Measurements from ENCODE around the gene CXXC4. TPM values are rescaled to one million over a fixed set of nuclear protein-coding genes. Genes with fewer than 3 reads are reported as not detected.

CXXC4 gene
- total RNA-seq, 1 experiment from 2014 or later = 4.6 TPM

DNA sequence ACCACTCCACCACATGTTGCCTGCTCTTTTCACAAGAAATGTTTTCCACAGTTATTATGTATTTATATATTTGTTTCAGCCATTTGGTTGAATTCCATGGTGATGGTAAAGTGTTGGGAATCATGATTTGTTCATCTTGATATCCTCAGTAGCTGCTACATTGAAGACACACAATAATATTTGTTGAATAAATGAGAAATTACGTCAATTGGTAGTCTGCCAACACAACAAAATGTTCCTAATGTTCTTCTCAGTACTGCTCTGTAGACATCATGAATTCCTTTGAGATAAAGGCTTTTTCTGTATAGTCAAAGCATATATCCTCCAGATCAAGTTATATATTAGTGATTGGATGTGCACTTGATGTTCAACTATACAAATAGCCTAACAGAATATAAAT is 29.5 kb downstream of the CXXC4 start:
- Histone ChIP-seq H3K27me3 (no peaks in the 10 kb centered on the region), H3K36me3 (no peaks in the 10 kb centered on the region), H3K9me3 (replicated peaks) (no peaks in the 10 kb centered on the region), H3K27ac (no peak overlapping the region), H3K4me3 (no peak overlapping the region), H3K4me1 (no peaks in the 10 kb centered on the region)
- DNase-seq = no peak

DNA sequence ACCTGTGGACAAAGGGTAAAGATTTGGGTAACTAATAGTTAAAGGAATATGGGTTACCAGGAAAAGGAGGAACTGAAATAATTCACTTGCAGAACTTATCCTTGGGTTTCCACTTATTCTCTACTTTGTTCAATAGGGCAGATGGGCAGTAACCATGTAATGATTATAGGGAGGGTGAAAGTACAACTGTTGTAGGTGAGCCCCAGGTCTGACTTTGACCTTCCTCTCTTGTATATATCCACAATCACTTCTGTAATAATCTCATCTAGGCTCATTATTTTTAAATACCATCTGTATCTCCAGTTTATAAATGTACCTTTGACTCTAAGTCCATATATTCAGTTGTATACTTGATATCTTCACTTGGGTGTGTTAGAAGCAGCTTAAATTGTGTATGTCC is 32.1 kb downstream of the CXXC4 start:
- Histone ChIP-seq H3K36me3 (no peaks in the 10 kb centered on the region), H3K4me3 (no peak overlapping the region), H3K27ac (no peak overlapping the region), H3K27me3 (no peaks in the 10 kb centered on the region), H3K4me1 (no peaks in the 10 kb centered on the region), H3K9me3 (replicated peaks) (no peaks in the 10 kb centered on the region)
- DNase-seq = no peak

DNA sequence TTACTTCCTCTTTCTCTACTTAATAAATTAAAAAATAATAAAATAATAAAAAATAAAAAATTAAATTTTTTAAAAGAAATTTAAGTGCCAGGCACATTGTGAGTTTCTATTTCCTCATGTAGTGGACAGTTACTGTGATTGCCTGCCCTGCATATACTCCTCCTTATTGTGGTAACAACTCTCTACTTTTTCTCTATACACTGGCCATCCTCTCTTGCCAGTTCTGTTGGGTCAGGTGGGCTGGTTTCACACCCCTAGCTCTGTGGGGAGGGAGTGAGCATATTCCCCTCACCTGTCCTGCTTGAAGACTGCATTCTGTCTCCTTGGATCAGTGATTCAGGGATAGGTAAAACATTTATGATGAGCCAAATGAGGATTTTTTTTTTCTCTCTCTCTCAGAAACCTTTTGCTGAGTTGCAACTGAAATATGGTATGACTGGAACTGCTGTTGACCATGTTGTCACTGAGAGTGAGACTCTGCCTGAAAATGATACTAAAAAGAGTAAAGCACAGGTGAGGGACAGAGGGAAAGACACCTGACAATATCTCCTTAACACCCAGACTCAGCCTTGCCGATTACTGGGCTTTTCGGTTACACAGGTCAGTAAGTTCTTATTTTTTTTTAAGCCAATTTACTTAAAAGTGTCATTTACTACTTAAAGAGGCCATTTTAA is 37.2 kb downstream of the CXXC4 start:
- Histone ChIP-seq H3K9me3 (replicated peaks) (no peaks in the 10 kb centered on the region), H3K36me3 (no peaks in the 10 kb centered on the region), H3K4me1 (no peaks in the 10 kb centered on the region), H3K27me3 (no peaks in the 10 kb centered on the region), H3K27ac (no peak overlapping the region), H3K4me3 (no peak overlapping the region)
- DNase-seq = no peak

DNA sequence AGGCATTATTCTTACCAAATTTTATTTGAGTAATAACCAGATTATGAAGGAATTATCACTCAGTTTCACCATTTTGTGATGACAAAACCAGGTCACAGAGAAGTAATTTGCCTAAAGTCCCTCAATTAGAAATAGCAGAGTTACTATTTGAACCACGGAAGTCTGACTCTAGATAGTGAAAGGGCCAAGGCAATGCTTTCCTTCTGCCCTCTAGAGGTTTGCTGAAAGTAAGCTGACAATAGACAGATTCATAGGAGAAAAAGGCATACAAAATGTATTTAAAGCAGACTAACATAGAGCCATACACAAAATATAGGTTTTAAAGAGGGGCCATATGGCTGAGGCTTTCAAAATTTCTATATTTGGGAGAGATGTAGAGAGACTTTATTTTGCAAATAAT is 43.1 kb downstream of the CXXC4 start:
- H3K9me3 ChIP-seq (replicated peaks) = no peaks in the 10 kb centered on the region
- H3K27me3 ChIP-seq = no peaks in the 10 kb centered on the region
- DNase-seq = peak in 1 of 2 experiments; percentile 32
- no peaks in the 10 kb centered on the region for H3K36me3 ChIP-seq
- peaks cover 11% of the 10 kb centered on the region for H3K4me1 ChIP-seq
- no peak overlapping the region for H3K27ac ChIP-seq
- no peak overlapping the region for H3K4me3 ChIP-seq

DNA sequence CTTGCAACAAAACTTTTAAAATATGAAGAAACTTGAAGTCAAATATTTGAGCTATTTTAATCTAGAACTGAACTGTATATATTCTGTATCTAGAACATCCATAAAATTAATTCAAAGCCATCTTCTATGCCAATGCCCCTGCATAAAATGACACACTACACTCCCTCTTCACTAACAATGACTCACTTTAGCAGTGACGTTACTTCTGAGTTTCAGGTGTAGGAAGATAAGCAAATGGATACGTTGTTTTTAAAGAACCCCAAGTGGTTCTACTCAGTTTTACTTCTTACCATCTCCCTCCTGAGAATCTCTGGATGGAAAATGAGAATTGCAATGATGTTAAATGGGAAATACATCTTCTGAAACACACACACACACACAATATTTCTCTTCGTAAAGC is 45.2 kb downstream of the CXXC4 start:
- H3K27me3 ChIP-seq = no peaks in the 10 kb centered on the region
- H3K36me3 ChIP-seq = no peaks in the 10 kb centered on the region
- no peak for DNase-seq

GRCh38 chr4:104447294-104447693 is 47.4 kb downstream of the CXXC4 start:
- Histone ChIP-seq H3K27ac (peak overlapping the region; percentile 57), H3K4me1 (peaks cover 19% of the 10 kb centered on the region), H3K9me3 (replicated peaks) (no peaks in the 10 kb centered on the region), H3K27me3 (no peaks in the 10 kb centered on the region), H3K4me3 (peak overlapping the region; percentile 41), H3K36me3 (no peaks in the 10 kb centered on the region)
- peak; percentile 24 to 47 for DNase-seq

More for the DNA sequence above, 45.2 kb downstream of the CXXC4 start:
- Histone ChIP-seq H3K27ac (no peak overlapping the region), H3K4me1 (peaks cover 19% of the 10 kb centered on the region), H3K4me3 (no peak overlapping the region), H3K9me3 (replicated peaks) (no peaks in the 10 kb centered on the region)

DNA sequence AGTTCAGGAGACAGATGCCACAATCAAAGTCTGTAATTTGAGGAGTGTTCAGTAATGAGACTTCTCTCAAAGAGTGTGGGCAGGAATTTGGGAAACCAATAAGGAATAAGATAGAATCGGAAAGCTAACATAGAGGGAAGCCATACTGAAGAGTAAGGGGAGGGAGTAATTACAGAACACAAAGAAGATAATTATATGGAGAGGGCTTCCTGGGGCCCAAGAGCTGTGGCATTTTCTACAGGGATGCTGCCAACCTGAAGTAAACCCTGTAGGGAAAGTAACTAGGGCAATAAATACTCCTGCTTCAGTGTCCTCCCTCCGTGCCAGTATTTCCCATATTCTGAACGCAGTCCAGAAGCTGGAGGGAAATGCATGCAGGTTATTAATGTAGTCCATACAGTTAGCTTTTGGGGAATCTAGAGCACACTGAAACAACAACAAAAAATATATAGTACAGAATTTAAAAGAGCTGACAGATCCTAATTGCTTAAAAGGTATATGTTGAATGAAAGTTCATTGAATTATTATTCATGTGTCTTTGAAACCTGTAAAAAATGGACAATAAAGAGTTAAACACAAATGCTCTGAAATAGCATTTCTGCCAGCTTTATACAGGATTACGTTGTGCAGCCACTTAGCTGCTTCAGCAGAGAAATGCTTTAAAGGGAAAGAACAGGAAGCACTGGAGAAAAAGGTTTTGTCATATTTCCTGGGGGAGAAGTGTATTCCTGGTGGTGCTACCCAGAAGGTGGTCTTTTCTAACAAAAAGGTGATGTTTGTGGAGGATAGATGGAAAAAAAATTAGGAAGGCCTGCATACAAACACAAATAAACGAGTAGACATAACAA is 48.0 kb downstream of the CXXC4 start:
- Histone ChIP-seq H3K36me3 (no peaks in the 10 kb centered on the region), H3K9me3 (replicated peaks) (no peaks in the 10 kb centered on the region), H3K27ac (peak overlapping the region; percentile 57), H3K4me3 (peak overlapping the region; percentile 41), H3K27me3 (no peaks in the 10 kb centered on the region), H3K4me1 (peaks cover 19% of the 10 kb centered on the region)
- DNase-seq = peak; percentile 13 to 73

- DNase-seq = no peak
- no peaks in the 10 kb centered on the region for H3K27me3 ChIP-seq
- H3K4me3 ChIP-seq = no peak overlapping the region
- H3K36me3 ChIP-seq = no peaks in the 10 kb centered on the region
- H3K4me1 ChIP-seq = peaks cover 19% of the 10 kb centered on the region
- no peaks in the 10 kb centered on the region for H3K9me3 ChIP-seq (replicated peaks)
- no peak overlapping the region for H3K27ac ChIP-seq
These were observed 50.0 kb downstream of the CXXC4 start for GRCh38 chr4:104444685-104445084.

DNA sequence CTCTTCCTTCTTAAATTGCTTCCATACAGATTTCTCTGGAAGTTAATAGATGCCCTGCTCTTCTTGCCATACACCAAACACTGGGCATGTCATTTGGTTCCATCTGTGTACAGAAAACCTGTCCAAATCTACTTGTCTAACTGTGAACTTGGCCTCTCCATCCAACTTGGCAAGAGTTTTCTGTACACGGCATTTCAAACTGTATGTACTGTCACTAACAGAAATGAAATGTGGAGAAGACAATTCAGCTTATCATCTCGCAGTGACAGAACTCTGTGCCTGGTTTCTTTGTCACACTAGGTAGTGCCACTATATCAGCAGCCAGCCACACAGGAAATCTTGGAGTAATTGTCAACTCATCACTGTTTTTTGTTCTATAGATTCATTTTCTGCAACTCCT is 58.2 kb downstream of the CXXC4 start:
- Histone ChIP-seq H3K9me3 (replicated peaks) (no peaks in the 10 kb centered on the region), H3K4me3 (no peak overlapping the region), H3K4me1 (no peaks in the 10 kb centered on the region), H3K27ac (no peak overlapping the region), H3K27me3 (no peaks in the 10 kb centered on the region), H3K36me3 (no peaks in the 10 kb centered on the region)
- no peak for DNase-seq

- no peaks in the 10 kb centered on the region for H3K9me3 ChIP-seq (replicated peaks)
- H3K27ac ChIP-seq = no peak overlapping the region
- H3K4me1 ChIP-seq = 0 out of 2 replicates have a peak, but pooled peaks cover 3% of the 10 kb centered on the region
- no peaks in the 10 kb centered on the region for H3K27me3 ChIP-seq
- DNase-seq = peak in 1 of 2 experiments; percentile 22
- H3K4me3 ChIP-seq = no peak overlapping the region
- H3K36me3 ChIP-seq = no peaks in the 10 kb centered on the region
These were observed 65.4 kb downstream of the CXXC4 start for GRCh38 chr4:104429150-104429741.

DNA sequence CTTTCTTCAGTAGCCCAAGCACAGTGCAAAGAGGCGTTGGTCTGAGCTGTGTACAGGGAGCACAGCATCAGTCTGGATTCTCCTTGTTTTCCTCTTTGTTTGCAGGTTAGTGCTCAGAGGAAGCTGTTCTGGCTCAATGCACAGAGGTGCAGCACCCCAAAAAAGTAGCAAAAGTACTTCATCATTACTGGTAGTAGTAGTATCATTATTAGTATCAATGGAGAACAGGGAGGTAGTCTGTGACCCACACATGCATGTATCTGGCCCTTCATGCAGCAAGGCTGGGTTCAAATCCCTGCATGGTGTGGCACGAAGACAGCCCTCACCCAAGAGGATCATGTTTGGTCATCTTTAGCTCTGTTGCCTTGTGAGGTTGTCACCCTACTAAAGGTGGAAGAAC is 68.7 kb downstream of the CXXC4 start:
- Histone ChIP-seq H3K4me3 (no peak overlapping the region), H3K27me3 (no peaks in the 10 kb centered on the region), H3K9me3 (replicated peaks) (no peaks in the 10 kb centered on the region), H3K27ac (no peak overlapping the region), H3K36me3 (no peaks in the 10 kb centered on the region), H3K4me1 (peaks cover 5% of the 10 kb centered on the region; the same call in 1 of the 2 replicates)
- no peak for DNase-seq

GRCh38 chr4:104424989-104425388 is 69.7 kb downstream of the CXXC4 start:
- peak overlapping the region; percentile 59 for H3K4me3 ChIP-seq
- peaks cover 5% of the 10 kb centered on the region; the same call in 1 of the 2 replicates for H3K4me1 ChIP-seq
- peak overlapping the region; percentile 42; the same call in 1 of the 2 replicates for H3K27ac ChIP-seq
- DNase-seq = peak in 1 of 2 experiments; percentile 21
- no peaks in the 10 kb centered on the region for H3K36me3 ChIP-seq
- H3K9me3 ChIP-seq (replicated peaks) = no peaks in the 10 kb centered on the region
- no peaks in the 10 kb centered on the region for H3K27me3 ChIP-seq

DNA sequence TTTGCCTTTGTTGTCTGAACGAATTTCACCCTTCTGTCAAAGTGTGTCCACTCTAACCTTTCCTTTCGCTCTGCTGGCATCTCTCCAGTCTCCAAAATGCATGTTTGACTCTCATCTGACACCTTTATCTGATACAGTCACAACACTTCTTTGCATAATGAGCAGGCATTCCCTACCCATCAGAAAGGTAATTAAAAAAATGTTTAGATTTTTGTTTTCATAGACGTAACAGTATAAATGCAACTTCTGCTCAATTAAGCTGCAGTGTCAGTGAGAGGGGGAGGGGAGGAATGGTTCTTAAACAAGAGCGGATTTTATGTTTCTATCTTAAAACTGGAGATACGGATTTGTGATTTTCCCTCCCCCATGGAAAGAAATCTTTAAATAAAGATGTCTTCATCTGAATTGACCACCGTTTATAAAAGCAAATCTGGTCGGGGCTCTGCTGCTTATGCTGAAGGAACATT is 70.2 kb downstream of the CXXC4 start:
- peak in 1 of 2 experiments; percentile 36 for DNase-seq
- Histone ChIP-seq H3K4me3 (peak overlapping the region; percentile 59), H3K27me3 (no peaks in the 10 kb centered on the region), H3K4me1 (peaks cover 5% of the 10 kb centered on the region; the same call in 1 of the 2 replicates), H3K36me3 (no peaks in the 10 kb centered on the region), H3K9me3 (replicated peaks) (no peaks in the 10 kb centered on the region), H3K27ac (peak overlapping the region; percentile 42; the same call in 1 of the 2 replicates)

GRCh38 chr4:104421566-104421965 is 73.1 kb downstream of the CXXC4 start:
- no peak for DNase-seq
- no peak overlapping the region for H3K4me3 ChIP-seq
- no peaks in the 10 kb centered on the region for H3K36me3 ChIP-seq
- H3K9me3 ChIP-seq (replicated peaks) = no peaks in the 10 kb centered on the region
- no peaks in the 10 kb centered on the region for H3K27me3 ChIP-seq
- no peak overlapping the region for H3K27ac ChIP-seq
- peaks cover 5% of the 10 kb centered on the region; the same call in 1 of the 2 replicates for H3K4me1 ChIP-seq

GRCh38 chr4:104420766-104421165 is 73.9 kb downstream of the CXXC4 start:
- Histone ChIP-seq H3K36me3 (no peaks in the 10 kb centered on the region), H3K4me3 (peak overlapping the region; percentile 43), H3K4me1 (peaks cover 5% of the 10 kb centered on the region; the same call in 1 of the 2 replicates), H3K9me3 (replicated peaks) (no peaks in the 10 kb centered on the region), H3K27me3 (no peaks in the 10 kb centered on the region), H3K27ac (no peak overlapping the region)
- peak; percentile 4 to 38 for DNase-seq
